Stimulated activated CD8-positive, alpha-beta memory T cell treated with anti-CD3 and anti-CD28 coated beads, Interleukin-15, amount 100 ng/mL, for 4 hours (primary cell): ENCODE results near the gene SLC25A44.
"Not testable (repeated sequence)": the region's sequence is repeated elsewhere in the genome, so short reads cannot be mapped to it uniquely, and the experiment has no call there.

ENCODE experiments used
- DNase-seq, 2 donors: peaks; one replicate each; pipeline ENCODE4 v3.0.0-alpha.2; 2020; ENCODE audit warnings: low read depth in 2 of 2

SLC25A44 gene

GRCh38 chr1:156204686-156205085, 10.8 kb downstream of the SLC25A44 start:
- DNase-seq: no peak

DNA sequence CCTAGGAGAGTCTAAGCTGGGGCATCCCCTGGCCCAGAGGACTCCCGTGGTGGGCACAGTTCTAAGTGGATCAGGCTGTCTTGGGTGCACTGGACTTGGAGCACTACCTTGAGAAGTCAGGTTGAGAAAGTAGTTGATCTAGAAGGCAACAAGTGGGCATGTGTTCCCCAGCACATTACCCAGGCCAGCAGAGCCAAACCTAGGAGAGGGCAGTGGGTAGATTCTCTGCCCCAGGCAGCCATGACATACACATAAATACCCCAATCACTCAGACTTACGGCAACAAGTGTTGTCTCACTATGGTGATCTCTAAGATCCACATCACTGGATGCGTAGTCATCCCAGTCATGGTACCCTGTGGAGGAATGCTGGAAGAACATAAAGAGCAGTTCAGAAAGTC, 17.3 kb downstream of the SLC25A44 start:
- DNase-seq: no peak

DNA sequence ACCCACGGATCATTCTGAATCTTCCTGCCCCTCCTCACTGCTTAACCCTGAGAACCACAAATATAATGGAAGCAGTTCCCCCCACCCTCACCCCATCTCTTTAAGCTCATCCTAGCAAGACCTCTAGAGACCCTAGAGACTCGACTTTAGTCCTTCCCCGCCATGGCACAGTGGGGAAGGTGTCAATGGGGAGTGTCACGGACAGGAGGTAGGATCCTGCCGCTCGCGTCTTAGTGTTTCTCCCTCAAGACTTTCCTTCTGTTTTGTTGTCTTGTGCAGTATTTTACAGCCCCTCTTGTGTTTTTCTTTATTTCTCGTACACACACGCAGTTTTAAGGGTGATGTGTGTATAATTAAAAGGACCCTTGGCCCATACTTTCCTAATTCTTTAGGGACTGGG, 18.2 kb downstream of the SLC25A44 start:
- no peak for DNase-seq

- peak; percentile 88 to 94 for DNase-seq
Observed at GRCh38 chr1:156212833-156213643, 19.1 kb downstream of the SLC25A44 start, which contains the start of gene PMF1. Gene PMF1, plus strand, starts transcription at chr1:156213007. Its CDS starts 9 bp downstream, at chr1:156213016.

GRCh38 chr1:156213644-156213966, 19.7 kb downstream of the SLC25A44 start:
- DNase-seq: no peak

DNA sequence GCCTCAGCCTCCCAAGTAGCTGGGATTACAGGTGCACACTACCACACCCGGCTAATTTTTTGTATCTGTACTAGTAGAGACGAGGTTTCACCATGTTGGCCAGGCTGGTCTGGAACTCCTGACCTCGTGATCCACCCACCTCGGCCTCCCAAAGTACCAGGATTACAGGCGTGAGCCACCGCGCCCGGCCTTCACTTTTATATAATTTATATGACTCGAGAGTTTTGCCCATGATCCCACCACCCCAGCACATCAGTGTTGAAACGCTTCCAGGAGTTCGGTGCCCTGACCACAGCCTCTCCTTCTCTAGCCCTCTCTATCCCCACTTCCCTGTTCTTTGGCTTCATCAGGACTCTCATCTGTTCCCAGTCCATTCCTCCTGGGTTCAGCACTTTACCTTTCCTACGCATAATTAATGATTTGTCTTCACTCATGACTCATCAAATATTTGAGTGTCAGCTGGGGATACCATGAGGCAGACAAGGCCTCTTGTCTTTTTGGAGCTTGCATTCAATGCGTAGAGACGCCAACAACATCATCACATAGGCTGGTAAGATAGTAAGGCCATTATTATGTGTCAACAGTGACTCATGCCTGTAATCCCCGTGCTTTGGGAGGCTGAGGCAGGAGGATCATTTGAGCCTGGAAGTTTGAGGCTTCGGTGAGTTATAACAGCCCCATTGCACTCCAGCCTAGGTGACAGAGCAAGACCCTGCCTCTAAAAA, 20.3 kb downstream of the SLC25A44 start:
- DNase-seq: no peak

GRCh38 chr1:156216361-156217086, 22.6 kb downstream of the SLC25A44 start:
- not testable (repeated sequence) for DNase-seq

DNA sequence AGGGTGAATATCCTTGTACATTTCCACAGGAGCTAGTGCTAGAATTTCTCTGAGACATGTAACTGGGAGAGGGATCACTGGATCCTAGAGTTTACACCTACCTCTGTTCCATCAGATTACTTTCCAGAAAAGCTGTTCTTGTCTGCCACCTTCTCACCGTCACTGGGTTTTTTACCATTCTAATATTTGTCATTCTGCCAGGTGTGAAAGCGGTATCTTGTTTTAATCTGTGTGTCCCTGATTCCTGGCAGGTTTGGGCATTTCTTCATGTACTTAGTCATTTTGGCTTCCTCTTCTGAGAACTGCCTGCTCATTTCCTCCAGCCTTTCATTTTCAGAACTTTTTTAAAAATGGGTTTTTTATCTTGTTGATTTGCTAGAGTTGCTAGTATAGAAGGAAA, 24.0 kb downstream of the SLC25A44 start:
- peak in 1 of 2 donors; percentile 7 for DNase-seq

GRCh38 chr1:156220226-156220625, 26.3 kb downstream of the SLC25A44 start:
- no peak for DNase-seq

DNA sequence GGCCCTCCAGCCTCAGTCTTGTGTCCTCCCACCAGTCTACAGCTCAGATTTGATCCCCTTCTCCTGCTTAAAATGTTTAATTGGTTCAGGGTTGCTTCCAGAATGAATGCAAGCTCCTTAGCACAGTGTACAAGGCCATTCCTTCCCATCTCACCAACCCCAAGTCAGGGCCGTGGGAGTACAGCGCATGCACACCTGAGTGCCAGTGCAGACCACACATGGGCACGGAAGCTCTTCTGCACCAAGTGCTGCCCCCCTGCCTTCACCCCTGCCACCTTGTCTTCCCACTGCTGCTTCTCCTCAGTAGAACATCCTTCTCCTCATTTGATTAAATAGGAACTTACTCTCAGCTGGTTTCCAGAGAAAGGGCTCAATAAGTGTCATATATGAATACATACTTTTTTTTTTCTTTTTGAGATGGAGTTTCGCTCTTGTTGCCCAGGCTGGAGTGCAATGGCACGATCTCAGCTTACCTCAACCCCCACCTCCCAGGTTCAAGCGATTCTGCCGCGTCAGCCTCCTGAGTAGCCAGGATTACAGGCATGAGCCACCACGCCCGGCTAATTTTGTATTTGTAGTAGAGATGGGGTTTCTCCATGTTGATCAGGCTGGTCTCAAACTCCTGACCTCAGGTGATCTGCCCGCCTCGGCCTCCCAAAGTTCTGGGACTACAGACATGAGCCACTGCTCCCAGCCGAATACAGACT, 28.2 kb downstream of the SLC25A44 start:
- no peak for DNase-seq

GRCh38 chr1:156225677-156226014, 31.7 kb downstream of the SLC25A44 start:
- no peak for DNase-seq

DNA sequence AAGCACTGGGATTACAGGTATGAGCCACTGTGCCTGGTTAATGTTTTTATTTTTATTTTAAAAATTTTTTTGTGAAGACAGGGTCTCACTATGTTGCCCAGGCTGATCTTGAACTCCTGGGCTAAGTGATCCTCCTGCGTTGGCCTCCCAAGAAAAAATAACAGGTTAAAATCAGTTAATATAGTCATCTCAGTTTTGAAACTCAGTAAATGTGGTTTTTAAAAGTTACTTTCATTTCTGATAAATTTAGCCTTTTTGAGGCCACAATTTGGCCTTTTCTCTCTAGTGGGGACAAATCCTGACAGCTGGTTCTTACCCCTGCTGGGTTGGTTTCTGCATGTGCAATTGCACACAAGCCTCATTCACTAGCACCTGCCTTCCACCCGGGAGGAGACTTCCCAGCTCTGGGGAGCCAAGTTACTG, 32.2 kb downstream of the SLC25A44 start:
- DNase-seq: no peak

DNA sequence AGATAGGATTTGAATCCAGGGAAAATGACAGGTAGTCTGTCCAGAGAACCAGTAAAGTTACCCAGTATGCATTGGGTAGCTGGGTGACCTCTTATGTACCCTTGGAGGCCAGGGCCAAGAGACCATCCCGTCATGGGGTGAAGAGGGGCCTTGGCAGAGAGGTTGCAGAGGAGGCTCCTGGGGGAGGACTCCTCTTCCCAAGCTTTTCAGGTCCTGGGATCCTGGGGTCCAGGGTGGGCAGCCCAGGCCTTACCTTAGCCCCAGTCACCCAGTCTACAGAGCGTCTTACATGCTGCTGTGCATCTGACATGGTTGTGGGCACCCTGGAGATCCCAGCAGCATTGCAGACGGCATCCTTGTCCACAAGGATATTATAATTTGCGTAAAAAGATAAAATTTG, 32.9 kb downstream of the SLC25A44 start:
- DNase-seq: no peak

DNA sequence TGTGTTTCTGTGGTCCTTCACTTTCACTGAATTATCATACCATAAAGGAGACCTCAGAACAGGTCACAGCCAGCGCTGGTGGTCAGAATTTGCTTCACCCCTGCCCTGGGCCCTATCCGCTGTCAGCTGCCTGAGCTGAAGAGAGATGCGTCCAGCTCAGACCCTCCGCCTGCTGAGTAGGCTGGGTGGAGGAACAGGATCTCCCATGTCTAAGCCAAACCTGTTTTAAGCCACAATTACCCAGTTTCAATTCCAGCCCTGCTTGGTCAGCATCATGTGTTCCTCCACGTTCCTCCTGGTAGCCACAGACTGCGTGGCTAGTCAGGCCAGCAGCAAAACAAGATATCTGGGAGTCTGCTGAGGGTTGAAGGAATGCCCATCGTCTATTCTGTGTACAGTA, 34.6 kb downstream of the SLC25A44 start:
- no peak for DNase-seq

- DNase-seq: no peak
Observed at GRCh38 chr1:156229809-156230472, 36.0 kb downstream of the SLC25A44 start.

DNA sequence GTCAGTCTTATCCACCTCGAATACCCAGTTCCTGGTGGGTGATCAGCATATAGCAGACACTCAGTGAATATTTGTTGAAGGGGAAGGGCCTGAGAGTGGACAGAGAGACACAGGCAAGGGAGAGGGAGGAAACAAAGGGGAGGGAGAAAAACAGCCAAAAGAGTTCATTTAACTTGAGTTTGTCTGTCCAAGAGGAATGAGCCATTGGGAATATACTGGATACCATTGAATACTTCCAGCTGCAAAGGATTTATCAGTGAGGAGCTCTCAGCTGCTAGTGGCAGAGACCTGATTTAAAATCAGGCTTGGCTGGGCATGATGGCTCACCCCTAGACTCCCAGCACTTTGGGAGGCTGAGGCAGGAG, 36.6 kb downstream of the SLC25A44 start:
- no peak for DNase-seq

DNA sequence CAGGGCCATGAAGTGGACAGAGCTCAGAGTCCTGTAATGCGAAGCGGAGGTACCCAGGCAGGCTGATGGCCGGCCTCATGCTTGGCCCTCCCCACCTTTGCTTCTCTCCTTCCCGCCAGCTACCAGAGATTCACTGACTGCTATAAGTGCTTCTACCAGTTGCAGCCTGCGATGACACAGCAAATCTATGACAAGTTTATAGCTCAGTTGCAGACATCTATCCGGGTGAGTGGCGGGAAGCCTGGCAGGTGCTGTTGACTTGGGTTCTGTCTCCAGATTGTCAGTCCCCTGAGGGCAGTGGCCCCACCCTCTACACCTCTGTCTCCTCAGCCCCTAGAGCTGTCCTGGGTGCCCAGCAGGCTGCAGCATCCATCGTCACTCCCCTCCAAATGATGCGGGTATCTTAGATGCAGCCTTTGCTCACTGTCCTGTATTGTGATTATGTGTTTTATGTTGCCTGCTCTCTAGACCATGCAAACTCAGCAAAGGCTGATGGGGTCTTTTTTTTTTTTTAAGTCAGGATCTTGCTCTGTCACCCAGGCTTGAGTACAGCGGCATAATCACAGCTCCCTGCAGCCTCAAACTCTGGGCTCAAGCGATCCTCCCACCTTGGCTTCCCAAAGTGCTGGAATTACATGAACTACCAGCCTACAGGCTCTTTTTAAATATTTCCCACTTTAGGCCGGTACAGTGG, 38.4 kb downstream of the SLC25A44 start:
- no peak for DNase-seq

GRCh38 chr1:156233426-156234127, 39.7 kb downstream of the SLC25A44 start:
- no peak for DNase-seq

- no peak for DNase-seq
Observed at GRCh38 chr1:156236164-156236563, 42.3 kb downstream of the SLC25A44 start.

DNA sequence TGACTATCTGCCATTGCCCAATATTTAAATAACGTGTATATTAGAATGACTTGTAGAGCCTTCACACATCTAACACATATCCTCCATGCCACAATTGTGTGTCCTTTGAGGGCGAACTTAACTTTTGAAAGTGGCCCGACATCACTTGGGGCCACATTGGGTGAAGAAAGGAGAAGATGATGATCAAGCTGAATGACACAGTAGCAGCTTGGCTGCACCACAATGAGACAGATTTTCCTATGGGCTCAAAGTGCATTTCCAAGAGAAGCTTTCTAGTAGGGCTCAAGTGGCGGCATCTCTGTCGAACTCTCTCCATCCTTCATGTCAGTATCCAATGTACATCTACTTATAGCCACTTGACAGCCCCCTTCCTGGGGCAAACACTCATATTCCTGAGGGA, 44.3 kb downstream of the SLC25A44 start:
- no peak for DNase-seq
